ENCODE data around the gene DLGAP1.

GRCh38 chr18:3610188-3610708, 844.9 kb downstream of the DLGAP1 start:
- no peak for TF ChIP-seq CTCF (IDR thresholded peaks at IDR 0.05)
- TF ChIP-seq EZH2 (IDR thresholded peaks at IDR 0.05), result no peak
- TF ChIP-seq EZH2phosphoT487 (IDR thresholded peaks at IDR 0.05), result no peak
